HEK293 (cell line): ENCODE results near the gene NPAS1.

ENCODE experiments used
- BCL11A ChIP-seq: fragments of 450-650 bp; formaldehyde crosslinking; IDR thresholded peaks from 2 replicates; pipeline ENCODE4 v1.5.1; 2016; ENCODE audit warnings: low read depth, missing biosample characterization, missing genetic modification characterization
- GFI1B ChIP-seq: fragments of 450-650 bp; formaldehyde crosslinking; IDR thresholded peaks from 2 replicates; pipeline ENCODE4 v1.5.1; 2016; ENCODE audit warnings: missing biosample characterization, missing genetic modification characterization
- MYNN ChIP-seq: fragments of 450-650 bp; formaldehyde crosslinking; IDR thresholded peaks from 2 replicates; pipeline ENCODE4 v1.5.1; 2016; ENCODE audit warnings: missing biosample characterization, missing genetic modification characterization, borderline replicate concordance
- REPIN1 ChIP-seq: fragments of 450-650 bp; formaldehyde crosslinking; IDR thresholded peaks from 2 replicates; pipeline ENCODE4 v1.5.1; 2017; ENCODE audit warnings: missing biosample characterization, missing genetic modification characterization, low read depth
- ZNF10 ChIP-seq: fragments of 450-650 bp; formaldehyde crosslinking; IDR thresholded peaks from 2 replicates; pipeline ENCODE4 v1.5.1; 2017; ENCODE audit warnings: missing biosample characterization, missing genetic modification characterization
- ZNF114 ChIP-seq: fragments of 450-650 bp; formaldehyde crosslinking; IDR thresholded peaks from 2 replicates; pipeline ENCODE4 v1.5.0; 2017; ENCODE audit warnings: missing biosample characterization, missing genetic modification characterization
- ZNF175 ChIP-seq: fragments of 450-650 bp; formaldehyde crosslinking; IDR thresholded peaks from 2 replicates; pipeline ENCODE4 v1.5.1; 2016; ENCODE audit warnings: missing biosample characterization, missing genetic modification characterization
- ZNF202 ChIP-seq: fragments of 450-650 bp; formaldehyde crosslinking; IDR thresholded peaks from 2 replicates; pipeline ENCODE4 v1.5.1; 2016; ENCODE audit warnings: missing biosample characterization, missing genetic modification characterization, borderline replicate concordance
- ZNF248 ChIP-seq: fragments of 450-650 bp; formaldehyde crosslinking; IDR thresholded peaks from 2 replicates; pipeline ENCODE4 v1.5.1; 2017; ENCODE audit warnings: missing biosample characterization, missing genetic modification characterization
- ZNF302 ChIP-seq: fragments of 450-650 bp; formaldehyde crosslinking; IDR thresholded peaks from 2 replicates; pipeline ENCODE4 v1.5.1; 2016; ENCODE audit warnings: missing biosample characterization, missing genetic modification characterization, low read depth
- ZNF473 ChIP-seq: fragments of 450-650 bp; formaldehyde crosslinking; IDR thresholded peaks from 2 replicates; pipeline ENCODE4 v1.5.1; 2017; ENCODE audit warnings: missing biosample characterization, missing genetic modification characterization
- ZNF571 ChIP-seq: fragments of 450-650 bp; formaldehyde crosslinking; IDR thresholded peaks from 2 replicates; pipeline ENCODE4 v1.5.0; 2017; ENCODE audit warnings: missing biosample characterization, missing genetic modification characterization
- ZNF621 ChIP-seq: fragments of 450-650 bp; formaldehyde crosslinking; IDR thresholded peaks from 2 replicates; pipeline ENCODE4 v1.5.1; 2017; ENCODE audit warnings: missing biosample characterization, missing genetic modification characterization
- ZNF629 ChIP-seq: fragments of 450-650 bp; formaldehyde crosslinking; IDR thresholded peaks from 2 replicates; pipeline ENCODE4 v1.5.1; 2017; ENCODE audit warnings: missing biosample characterization, missing genetic modification characterization
- ZNF701 ChIP-seq: fragments of 450-650 bp; formaldehyde crosslinking; IDR thresholded peaks from 2 replicates; pipeline ENCODE4 v1.5.1; 2016; ENCODE audit warnings: missing biosample characterization, missing genetic modification characterization
- ZNF830 ChIP-seq: fragments of 450-650 bp; IDR thresholded peaks from 2 replicates; pipeline ENCODE4 v1.5.0; 2018; ENCODE audit warnings: missing biosample characterization, missing genetic modification characterization, low read depth, mild to moderate bottlenecking, moderate library complexity
- TF ChIP-seq, protein P1 (sequence below): fragments of 450-650 bp; IDR thresholded peaks from 2 replicates; pipeline ENCODE4 v1.5.1; 2018; ENCODE audit warnings: missing biosample characterization, missing genetic modification characterization
- TF ChIP-seq, protein P2 (sequence below): fragments of 450-650 bp; formaldehyde crosslinking; IDR thresholded peaks from 2 replicates; pipeline ENCODE4 v1.5.1; 2016; ENCODE audit warnings: missing biosample characterization, missing genetic modification characterization
- TF ChIP-seq, protein P3 (sequence below): fragments of 450-650 bp; formaldehyde crosslinking; IDR thresholded peaks from 2 replicates; pipeline ENCODE4 v1.5.1; 2016; ENCODE audit warnings: missing biosample characterization, missing genetic modification characterization
- TF ChIP-seq, protein P4 (sequence below): fragments of 450-650 bp; formaldehyde crosslinking; IDR thresholded peaks from 2 replicates; pipeline ENCODE4 v1.5.1; 2017; ENCODE audit warnings: missing biosample characterization, missing genetic modification characterization
- TF ChIP-seq, protein P5 (sequence below): fragments of 450-650 bp; formaldehyde crosslinking; IDR thresholded peaks from 2 replicates; pipeline ENCODE4 v1.5.1; 2016; ENCODE audit warnings: missing biosample characterization, missing genetic modification characterization

The NPAS1 gene

DNA sequence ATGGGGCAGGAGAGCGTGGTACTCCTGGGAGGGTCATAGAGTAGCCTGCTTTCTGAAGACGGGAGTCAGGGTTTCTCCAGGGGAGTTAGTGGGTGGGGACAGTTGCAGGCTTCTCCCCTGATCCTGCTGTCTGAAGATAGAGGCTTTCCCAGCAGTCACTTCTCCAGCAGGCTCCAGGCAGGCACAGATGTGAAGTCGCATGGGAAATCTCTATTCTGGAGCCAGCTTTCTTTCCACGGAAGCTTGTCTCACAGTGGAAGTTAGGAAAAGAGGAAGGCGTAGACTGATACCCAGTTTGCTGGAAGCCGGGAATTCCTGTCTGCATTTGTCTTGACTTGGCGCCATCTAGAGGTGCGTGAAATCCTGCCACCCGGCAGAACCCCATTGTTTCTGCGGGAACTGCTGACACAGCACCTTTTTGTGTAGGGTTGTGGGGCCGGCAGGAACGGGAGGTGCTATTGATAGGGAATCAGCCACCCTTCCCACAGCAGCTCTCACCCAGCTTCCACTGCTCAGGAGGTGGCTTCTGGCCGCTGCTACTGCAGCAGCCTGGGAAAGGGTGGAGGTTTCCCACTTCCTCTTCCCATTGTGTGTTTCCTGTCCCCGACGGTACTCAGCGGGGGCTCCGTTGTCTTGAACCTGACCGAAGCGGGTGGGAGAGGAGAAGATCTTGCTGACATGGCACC is 28.5 kb upstream of the NPAS1 start (continued):
- TF ChIP-seq, protein P1, sequence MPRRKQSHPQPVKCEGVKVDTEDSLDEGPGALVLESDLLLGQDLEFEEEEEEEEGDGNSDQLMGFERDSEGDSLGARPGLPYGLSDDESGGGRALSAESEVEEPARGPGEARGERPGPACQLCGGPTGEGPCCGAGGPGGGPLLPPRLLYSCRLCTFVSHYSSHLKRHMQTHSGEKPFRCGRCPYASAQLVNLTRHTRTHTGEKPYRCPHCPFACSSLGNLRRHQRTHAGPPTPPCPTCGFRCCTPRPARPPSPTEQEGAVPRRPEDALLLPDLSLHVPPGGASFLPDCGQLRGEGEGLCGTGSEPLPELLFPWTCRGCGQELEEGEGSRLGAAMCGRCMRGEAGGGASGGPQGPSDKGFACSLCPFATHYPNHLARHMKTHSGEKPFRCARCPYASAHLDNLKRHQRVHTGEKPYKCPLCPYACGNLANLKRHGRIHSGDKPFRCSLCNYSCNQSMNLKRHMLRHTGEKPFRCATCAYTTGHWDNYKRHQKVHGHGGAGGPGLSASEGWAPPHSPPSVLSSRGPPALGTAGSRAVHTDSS (tag by site-specific recombination) = no peak
- TF ChIP-seq, protein P2, sequence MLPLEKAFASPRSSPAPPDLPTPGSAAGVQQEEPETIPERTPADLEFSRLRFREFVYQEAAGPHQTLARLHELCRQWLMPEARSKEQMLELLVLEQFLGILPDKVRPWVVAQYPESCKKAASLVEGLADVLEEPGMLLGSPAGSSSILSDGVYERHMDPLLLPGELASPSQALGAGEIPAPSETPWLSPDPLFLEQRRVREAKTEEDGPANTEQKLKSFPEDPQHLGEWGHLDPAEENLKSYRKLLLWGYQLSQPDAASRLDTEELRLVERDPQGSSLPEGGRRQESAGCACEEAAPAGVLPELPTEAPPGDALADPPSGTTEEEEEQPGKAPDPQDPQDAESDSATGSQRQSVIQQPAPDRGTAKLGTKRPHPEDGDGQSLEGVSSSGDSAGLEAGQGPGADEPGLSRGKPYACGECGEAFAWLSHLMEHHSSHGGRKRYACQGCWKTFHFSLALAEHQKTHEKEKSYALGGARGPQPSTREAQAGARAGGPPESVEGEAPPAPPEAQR (tag by site-specific recombination) = no peak
- TF ChIP-seq, protein P3, sequence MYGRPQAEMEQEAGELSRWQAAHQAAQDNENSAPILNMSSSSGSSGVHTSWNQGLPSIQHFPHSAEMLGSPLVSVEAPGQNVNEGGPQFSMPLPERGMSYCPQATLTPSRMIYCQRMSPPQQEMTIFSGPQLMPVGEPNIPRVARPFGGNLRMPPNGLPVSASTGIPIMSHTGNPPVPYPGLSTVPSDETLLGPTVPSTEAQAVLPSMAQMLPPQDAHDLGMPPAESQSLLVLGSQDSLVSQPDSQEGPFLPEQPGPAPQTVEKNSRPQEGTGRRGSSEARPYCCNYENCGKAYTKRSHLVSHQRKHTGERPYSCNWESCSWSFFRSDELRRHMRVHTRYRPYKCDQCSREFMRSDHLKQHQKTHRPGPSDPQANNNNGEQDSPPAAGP (tag by site-specific recombination) = no peak
- TF ChIP-seq ZNF175 (tag by site-specific recombination) (no peak), ZNF114 (tag by site-specific recombination) (no peak), ZNF302 (tag by site-specific recombination) (no peak), ZNF473 (tag by site-specific recombination) (no peak), ZNF629 (no peak), REPIN1 (tag by site-specific recombination) (no peak), ZNF830 (tag by site-specific recombination) (no peak), BCL11A (tag by site-specific recombination) (no peak), GFI1B (no peak), MYNN (tag by site-specific recombination) (no peak), ZNF571 (tag by site-specific recombination) (no peak), ZNF202 (tag by site-specific recombination) (no peak), ZNF10 (tag by site-specific recombination) (no peak), ZNF621 (tag by site-specific recombination) (no peak), ZNF248 (tag by site-specific recombination) (no peak), ZNF701 (tag by site-specific recombination) (no peak)
- TF ChIP-seq, protein P4, sequence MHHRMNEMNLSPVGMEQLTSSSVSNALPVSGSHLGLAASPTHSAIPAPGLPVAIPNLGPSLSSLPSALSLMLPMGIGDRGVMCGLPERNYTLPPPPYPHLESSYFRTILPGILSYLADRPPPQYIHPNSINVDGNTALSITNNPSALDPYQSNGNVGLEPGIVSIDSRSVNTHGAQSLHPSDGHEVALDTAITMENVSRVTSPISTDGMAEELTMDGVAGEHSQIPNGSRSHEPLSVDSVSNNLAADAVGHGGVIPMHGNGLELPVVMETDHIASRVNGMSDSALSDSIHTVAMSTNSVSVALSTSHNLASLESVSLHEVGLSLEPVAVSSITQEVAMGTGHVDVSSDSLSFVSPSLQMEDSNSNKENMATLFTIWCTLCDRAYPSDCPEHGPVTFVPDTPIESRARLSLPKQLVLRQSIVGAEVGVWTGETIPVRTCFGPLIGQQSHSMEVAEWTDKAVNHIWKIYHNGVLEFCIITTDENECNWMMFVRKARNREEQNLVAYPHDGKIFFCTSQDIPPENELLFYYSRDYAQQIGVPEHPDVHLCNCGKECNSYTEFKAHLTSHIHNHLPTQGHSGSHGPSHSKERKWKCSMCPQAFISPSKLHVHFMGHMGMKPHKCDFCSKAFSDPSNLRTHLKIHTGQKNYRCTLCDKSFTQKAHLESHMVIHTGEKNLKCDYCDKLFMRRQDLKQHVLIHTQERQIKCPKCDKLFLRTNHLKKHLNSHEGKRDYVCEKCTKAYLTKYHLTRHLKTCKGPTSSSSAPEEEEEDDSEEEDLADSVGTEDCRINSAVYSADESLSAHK = no peak
- TF ChIP-seq, protein P5, sequence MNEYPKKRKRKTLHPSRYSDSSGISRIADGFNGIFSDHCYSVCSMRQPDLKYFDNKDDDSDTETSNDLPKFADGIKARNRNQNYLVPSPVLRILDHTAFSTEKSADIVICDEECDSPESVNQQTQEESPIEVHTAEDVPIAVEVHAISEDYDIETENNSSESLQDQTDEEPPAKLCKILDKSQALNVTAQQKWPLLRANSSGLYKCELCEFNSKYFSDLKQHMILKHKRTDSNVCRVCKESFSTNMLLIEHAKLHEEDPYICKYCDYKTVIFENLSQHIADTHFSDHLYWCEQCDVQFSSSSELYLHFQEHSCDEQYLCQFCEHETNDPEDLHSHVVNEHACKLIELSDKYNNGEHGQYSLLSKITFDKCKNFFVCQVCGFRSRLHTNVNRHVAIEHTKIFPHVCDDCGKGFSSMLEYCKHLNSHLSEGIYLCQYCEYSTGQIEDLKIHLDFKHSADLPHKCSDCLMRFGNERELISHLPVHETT = peak; percentile 41; the same call in 1 of the 2 replicates
